ENCODE measurements around the gene PLEKHM2.

GRCh38 chr1:15698201-15698600 lies 14.1 kb downstream of the PLEKHM2 start:
- TF ChIP-seq POLR2A (IDR thresholded peaks at IDR 0.05): no peak
- no peak for TF ChIP-seq CTCF (IDR thresholded peaks at IDR 0.05)
- TF ChIP-seq EP300 (IDR thresholded peaks at IDR 0.05): no peak
- TF ChIP-seq POLR2AphosphoS5 (IDR thresholded peaks at IDR 0.05): no peak

Measured in suprapubic skin (tissue), 4 donors.